PC-9 (cell line): Measurements from ENCODE around the gene ZNF444.

Source experiments
- EZH2 ChIP-seq: fragments of 200-600 bp; sonication (generic); IDR thresholded peaks from 2 replicates; pipeline ENCODE4 v1.8.0; 2017; ENCODE audit warnings: antibody characterized with exemption, low read depth
- TF ChIP-seq, protein P1 (sequence below): fragments of 200-600 bp; sonication (generic); conservative IDR thresholded peaks from 2 replicates; pipeline ENCODE4 v1.6.1; 2017; ENCODE audit warnings: mixed run types, antibody characterized with exemption, mild to moderate bottlenecking, moderate library complexity

DNA sequence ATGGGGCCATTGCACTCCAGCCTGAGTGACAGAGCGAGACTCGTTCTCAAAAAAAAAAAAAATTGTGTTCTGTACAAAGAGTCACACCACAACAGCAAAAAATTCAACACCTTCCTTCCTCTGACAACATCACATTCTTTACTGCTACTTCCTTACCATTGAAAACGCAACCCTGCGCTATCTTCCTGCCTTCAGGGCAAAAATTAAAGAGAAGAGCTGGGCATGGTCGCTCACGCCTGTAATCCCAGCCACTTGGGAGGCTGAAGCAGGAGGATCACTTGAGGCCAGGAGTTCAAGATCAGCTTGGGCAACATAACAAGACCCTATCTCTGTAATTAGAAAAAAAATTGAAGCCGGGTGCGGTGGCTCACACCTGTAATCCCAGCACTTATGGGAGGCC lies 9.4 kb upstream of the ZNF444 start:
- TF ChIP-seq, protein P1, sequence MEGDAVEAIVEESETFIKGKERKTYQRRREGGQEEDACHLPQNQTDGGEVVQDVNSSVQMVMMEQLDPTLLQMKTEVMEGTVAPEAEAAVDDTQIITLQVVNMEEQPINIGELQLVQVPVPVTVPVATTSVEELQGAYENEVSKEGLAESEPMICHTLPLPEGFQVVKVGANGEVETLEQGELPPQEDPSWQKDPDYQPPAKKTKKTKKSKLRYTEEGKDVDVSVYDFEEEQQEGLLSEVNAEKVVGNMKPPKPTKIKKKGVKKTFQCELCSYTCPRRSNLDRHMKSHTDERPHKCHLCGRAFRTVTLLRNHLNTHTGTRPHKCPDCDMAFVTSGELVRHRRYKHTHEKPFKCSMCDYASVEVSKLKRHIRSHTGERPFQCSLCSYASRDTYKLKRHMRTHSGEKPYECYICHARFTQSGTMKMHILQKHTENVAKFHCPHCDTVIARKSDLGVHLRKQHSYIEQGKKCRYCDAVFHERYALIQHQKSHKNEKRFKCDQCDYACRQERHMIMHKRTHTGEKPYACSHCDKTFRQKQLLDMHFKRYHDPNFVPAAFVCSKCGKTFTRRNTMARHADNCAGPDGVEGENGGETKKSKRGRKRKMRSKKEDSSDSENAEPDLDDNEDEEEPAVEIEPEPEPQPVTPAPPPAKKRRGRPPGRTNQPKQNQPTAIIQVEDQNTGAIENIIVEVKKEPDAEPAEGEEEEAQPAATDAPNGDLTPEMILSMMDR: no peak
- no peak for TF ChIP-seq EZH2
